ENCODE results near the gene DNAJC6. TPM values are rescaled to one million over a fixed set of nuclear protein-coding genes. Genes with fewer than 3 reads are reported as not detected.

Gene DNAJC6
- total RNA-seq, 1 donor from 2014 or later: 16.7 TPM

DNA sequence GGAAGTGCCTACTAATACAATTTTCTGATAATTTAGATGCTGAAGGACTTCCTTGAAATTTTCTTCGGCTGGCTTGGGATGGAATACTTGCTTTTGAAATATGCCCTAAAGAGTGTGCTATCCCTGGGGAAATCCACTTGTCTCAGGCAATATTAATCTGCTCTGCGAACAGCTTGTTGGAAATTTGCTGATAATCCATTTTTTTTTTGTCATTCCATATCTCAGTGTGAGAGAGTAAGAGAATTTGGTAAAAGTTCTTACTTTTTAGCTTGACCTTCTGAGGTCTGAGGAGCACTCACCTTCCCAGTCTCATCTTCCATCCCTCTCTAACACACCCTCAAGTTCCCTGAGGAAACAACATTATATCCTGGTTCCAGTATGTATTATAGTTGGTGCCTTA lies 36.8 kb downstream of the DNAJC6 start:
- H3K36me3 Mint-ChIP-seq (ENCODE audit: low read depth): peaks cover 2% of the 10 kb centered on the region
- H3K4me3 Mint-ChIP-seq (ENCODE audit: unreplicated experiment): no peak overlapping the region
- no peak for DNase-seq (ENCODE audit: low spot score)
- H3K4me1 Mint-ChIP-seq (ENCODE audit: low read depth): peaks cover 6% of the 10 kb centered on the region
- H3K27ac Mint-ChIP-seq (ENCODE audit: unreplicated experiment): no peak overlapping the region
- H3K9me3 Mint-ChIP-seq (ENCODE audit: low read depth): no peaks in the 10 kb centered on the region
- no peaks in the 10 kb centered on the region for H3K27me3 Mint-ChIP-seq (ENCODE audit: low read depth)
- no peak for TF ChIP-seq CTCF (IDR thresholded peaks at IDR 0.05)

DNA sequence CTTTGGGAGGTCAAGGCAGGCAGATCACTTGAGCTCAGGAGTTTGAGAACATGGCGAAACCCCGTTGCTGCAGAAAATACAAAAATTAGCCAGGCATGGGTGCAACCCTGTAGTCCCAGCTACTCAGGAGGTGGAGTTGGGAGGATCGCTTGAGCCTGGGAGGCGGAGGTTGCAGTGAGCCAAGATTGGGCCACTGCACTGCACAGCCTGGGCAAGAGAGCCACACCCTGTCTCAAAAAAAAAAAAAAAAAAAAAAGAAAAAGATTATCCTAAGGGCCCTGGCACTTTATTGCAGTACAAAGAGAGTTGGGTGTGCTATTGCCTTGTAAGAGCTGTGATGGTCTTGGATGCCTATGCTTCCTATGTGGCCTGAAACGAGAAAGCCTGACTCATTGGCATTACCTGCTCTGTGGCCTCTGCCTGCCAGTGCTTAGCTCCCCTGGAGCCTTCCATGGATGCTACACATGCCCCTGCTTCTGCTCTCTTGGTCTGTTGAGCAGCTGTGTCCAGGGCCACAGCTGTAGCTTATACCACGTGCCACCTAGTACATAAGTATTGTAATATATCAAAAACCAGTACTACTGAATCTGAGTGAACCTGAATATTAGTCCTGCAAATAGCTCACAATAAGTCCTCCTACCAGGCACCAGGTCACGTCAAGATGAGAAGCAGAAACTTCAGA lies 45.8 kb downstream of the DNAJC6 start:
- Mint-ChIP-seq H3K4me1 (ENCODE audit: low read depth) (peaks cover 9% of the 10 kb centered on the region), H3K9me3 (ENCODE audit: low read depth) (no peaks in the 10 kb centered on the region), H3K36me3 (ENCODE audit: low read depth) (no peaks in the 10 kb centered on the region), H3K27me3 (ENCODE audit: low read depth) (no peaks in the 10 kb centered on the region), H3K27ac (ENCODE audit: unreplicated experiment) (no peak overlapping the region), H3K4me3 (ENCODE audit: unreplicated experiment) (no peak overlapping the region)
- TF ChIP-seq CTCF (IDR thresholded peaks at IDR 0.05): no peak
- DNase-seq (ENCODE audit: low spot score): no peak

DNA sequence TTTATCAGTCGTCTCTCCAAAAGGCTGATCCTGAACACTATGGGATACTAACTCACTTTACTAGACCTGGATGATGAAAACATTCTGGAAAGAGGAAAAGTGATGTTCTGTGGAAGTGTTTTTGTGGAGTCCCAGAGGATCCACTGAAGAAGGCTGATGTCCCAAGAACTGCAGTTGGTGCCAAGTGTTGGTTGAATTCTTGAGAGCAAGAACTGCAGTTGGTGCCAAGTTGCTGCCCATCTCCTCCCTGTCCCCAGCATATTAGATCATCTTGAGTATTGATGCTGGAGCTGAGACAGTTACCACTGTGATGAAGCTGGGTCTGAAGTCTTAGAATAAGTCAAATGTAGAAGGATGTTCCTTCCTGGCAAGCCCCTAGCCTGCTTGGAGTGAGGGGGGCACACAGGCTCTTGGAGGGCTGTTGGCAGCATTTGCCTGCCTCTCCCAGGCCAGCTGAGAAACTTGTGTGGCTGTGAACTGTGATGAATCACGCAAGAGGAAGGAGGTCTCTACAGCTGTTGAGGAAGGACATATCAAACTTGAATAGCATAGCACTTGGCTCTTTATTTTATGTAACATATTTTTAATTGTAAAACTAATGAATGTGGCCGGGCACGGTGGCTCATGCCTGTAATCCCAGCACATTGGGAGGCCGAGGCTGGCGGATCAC lies 48.1 kb downstream of the DNAJC6 start:
- TF ChIP-seq CTCF (IDR thresholded peaks at IDR 0.05): no peak
- no peak overlapping the region for H3K27ac Mint-ChIP-seq (ENCODE audit: unreplicated experiment)
- no peaks in the 10 kb centered on the region for H3K27me3 Mint-ChIP-seq (ENCODE audit: low read depth)
- H3K4me3 Mint-ChIP-seq (ENCODE audit: unreplicated experiment): no peak overlapping the region
- no peak for DNase-seq (ENCODE audit: low spot score)
- peaks cover 11% of the 10 kb centered on the region for H3K4me1 Mint-ChIP-seq (ENCODE audit: low read depth)
- H3K9me3 Mint-ChIP-seq (ENCODE audit: low read depth): no peaks in the 10 kb centered on the region
- H3K36me3 Mint-ChIP-seq (ENCODE audit: low read depth): no peaks in the 10 kb centered on the region

GRCh38 chr1:65359888-65360287 lies 50.5 kb downstream of the DNAJC6 start:
- H3K27ac Mint-ChIP-seq (ENCODE audit: unreplicated experiment): peak overlapping the region; percentile 2
- H3K4me3 Mint-ChIP-seq (ENCODE audit: unreplicated experiment): no peak overlapping the region
- DNase-seq (ENCODE audit: low spot score): no peak
- no peaks in the 10 kb centered on the region for H3K36me3 Mint-ChIP-seq (ENCODE audit: low read depth)
- peaks cover 11% of the 10 kb centered on the region for H3K4me1 Mint-ChIP-seq (ENCODE audit: low read depth)
- TF ChIP-seq CTCF (IDR thresholded peaks at IDR 0.05): no peak
- H3K9me3 Mint-ChIP-seq (ENCODE audit: low read depth): no peaks in the 10 kb centered on the region
- no peaks in the 10 kb centered on the region for H3K27me3 Mint-ChIP-seq (ENCODE audit: low read depth)

- DNase-seq (ENCODE audit: low spot score): no peak
- Mint-ChIP-seq H3K4me3 (ENCODE audit: unreplicated experiment) (no peak overlapping the region), H3K36me3 (ENCODE audit: low read depth) (no peaks in the 10 kb centered on the region), H3K27me3 (ENCODE audit: low read depth) (no peaks in the 10 kb centered on the region), H3K27ac (ENCODE audit: unreplicated experiment) (no peak overlapping the region), H3K9me3 (ENCODE audit: low read depth) (no peaks in the 10 kb centered on the region), H3K4me1 (ENCODE audit: low read depth) (peaks cover 11% of the 10 kb centered on the region)
- TF ChIP-seq CTCF (IDR thresholded peaks at IDR 0.05): no peak
These were observed 51.3 kb downstream of the DNAJC6 start for GRCh38 chr1:65360648-65361047.
